Fibroblast of villous mesenchyme (primary cell): ENCODE data around the gene CRMP1. TPM values are rescaled to one million over a fixed set of nuclear protein-coding genes. Genes with fewer than 3 reads are reported as not detected.

Source experiments
- DNase-seq: peaks from one replicate; pipeline ENCODE4 v3.0.0-alpha.2; 2010; ENCODE audit warnings: low read depth
- H3K4me3 ChIP-seq: 2 replicates; pipeline ENCODE4 v1.5.1; 2011; ENCODE audit warnings: low read depth, mild to moderate bottlenecking, low read length
- total RNA-seq: library from RNA; depleted of rRNA; stranded (reverse); fragments of >200 nt; gene quantifications from 2 replicates; pipeline ENCODE4 v1.2.3, GENCODE V29; 2012
- TF ChIP-seq, protein P1 (sequence below): IDR thresholded peaks from 2 replicates; pipeline ENCODE4 v1.5.1; 2012; ENCODE audit warnings: low read depth, mild to moderate bottlenecking, low read length; ENCODE audit not compliant: insufficient read depth

The CRMP1 gene
- total RNA-seq, 1 donor: under 0.01 TPM

DNA sequence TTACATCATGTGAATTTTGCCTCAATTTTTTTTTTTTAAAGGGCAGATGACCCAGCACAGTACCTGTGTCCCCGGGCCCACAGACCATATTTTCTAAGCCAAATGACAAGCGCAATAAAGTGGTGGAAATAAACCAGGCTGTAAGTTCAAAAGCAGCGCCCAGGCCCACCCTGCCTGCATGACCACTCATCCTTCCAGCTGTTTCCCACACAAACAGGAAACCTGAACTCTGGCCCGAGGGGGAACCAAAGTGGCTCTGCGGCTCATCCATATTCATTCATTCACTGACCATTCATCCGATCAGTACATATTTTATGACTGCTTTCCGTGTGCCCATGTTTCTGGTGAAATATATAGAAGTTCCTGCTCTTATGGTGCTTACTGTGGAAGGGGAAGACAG is 33.7 kb upstream of the CRMP1 start:
- DNase-seq: no peak
- TF ChIP-seq, protein P1, sequence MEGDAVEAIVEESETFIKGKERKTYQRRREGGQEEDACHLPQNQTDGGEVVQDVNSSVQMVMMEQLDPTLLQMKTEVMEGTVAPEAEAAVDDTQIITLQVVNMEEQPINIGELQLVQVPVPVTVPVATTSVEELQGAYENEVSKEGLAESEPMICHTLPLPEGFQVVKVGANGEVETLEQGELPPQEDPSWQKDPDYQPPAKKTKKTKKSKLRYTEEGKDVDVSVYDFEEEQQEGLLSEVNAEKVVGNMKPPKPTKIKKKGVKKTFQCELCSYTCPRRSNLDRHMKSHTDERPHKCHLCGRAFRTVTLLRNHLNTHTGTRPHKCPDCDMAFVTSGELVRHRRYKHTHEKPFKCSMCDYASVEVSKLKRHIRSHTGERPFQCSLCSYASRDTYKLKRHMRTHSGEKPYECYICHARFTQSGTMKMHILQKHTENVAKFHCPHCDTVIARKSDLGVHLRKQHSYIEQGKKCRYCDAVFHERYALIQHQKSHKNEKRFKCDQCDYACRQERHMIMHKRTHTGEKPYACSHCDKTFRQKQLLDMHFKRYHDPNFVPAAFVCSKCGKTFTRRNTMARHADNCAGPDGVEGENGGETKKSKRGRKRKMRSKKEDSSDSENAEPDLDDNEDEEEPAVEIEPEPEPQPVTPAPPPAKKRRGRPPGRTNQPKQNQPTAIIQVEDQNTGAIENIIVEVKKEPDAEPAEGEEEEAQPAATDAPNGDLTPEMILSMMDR: no peak
- no peak overlapping the region for H3K4me3 ChIP-seq

DNA sequence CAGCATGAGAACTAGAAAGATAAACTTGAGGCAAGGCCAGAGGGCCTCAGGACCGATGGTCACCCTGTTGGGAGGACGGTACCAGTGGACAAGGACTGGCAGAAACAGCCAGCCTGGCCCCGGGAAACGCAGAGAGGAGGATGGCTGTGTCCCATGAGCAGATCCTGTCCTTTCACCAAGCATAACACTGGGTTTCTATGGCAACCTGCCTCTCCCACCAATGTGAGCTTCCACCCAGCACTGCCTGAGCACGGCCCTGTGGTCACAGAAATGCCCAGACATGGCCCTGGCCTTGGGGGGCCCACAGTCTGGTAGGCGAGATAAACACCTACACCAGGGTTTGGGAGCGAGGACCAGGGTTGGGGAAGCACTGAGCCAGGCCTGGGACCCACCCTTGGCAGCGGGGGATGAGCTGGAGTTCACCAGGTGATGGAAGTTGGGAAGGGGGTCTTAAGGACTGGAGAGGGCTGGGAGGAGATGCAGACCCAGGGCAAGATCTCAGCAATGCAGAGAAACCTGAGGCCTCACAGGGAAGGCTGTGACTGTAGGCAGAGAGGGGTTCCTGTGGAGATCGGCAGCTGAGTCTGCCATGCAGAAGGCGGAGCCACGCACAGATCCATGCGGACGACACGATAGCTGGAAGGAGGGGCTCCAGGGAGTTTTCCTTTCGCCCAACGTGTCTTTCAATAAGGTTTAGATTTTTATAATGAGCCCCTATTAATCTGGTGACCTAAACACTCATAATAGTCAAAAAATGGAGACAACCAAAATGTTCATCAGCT is 32.7 kb upstream of the CRMP1 start:
- no peak overlapping the region for H3K4me3 ChIP-seq
- TF ChIP-seq, protein P1: no peak
- DNase-seq: no peak

DNA sequence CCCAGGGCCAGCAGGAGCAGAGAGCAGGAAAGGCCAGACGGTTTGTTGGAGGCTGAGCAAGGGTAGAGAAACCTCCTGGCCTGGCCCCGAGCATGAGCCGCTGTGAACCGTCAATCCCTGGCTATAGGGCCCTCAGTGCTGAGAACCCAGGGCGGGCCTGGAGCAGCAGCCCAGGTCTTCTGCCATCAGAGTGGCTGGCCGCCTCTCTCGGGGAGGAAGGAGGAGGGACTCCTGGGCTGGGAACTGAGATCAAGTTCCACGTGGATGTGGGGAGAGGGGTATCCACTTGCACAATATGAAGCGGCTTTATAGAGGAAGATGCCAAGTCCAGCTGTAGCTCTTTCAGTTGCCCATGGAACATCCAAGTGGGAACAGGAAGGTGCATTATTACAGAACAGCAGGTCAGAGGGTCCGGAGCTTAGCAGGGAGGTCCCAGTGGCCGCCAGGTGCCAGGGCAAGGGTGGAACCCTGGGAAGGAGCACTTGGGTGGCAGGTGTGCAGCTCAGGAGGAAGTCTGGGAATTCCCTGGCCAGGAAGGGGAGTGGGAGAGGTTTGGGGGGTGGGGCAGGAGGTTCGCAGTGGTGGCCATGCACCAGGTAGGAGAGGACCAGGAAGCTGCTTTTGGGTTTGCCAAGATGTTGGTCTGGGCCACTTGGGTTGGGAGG is 31.7 kb upstream of the CRMP1 start:
- TF ChIP-seq, protein P1: no peak
- DNase-seq: no peak
- H3K4me3 ChIP-seq: no peak overlapping the region

DNA sequence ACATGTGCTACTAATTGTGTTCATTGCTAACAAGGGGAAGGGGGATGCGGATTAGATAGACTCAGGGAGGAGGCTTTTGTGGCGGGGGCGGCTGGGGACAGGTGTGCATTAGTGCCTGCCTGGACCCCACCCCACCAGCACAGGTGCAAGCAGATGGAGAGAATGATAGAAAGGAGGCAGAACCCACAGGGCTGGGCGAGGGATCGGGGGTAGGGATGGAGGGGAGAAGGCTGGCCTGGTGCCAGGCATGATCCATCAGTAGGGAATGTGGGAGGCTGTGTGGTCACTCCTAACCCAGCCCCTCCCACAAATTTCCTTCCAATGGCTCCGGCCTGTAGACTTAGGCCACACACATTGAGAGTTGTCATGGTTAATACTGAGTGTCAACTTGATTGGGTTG is 30.5 kb upstream of the CRMP1 start:
- TF ChIP-seq, protein P1: no peak
- DNase-seq: no peak
- no peak overlapping the region for H3K4me3 ChIP-seq

DNA sequence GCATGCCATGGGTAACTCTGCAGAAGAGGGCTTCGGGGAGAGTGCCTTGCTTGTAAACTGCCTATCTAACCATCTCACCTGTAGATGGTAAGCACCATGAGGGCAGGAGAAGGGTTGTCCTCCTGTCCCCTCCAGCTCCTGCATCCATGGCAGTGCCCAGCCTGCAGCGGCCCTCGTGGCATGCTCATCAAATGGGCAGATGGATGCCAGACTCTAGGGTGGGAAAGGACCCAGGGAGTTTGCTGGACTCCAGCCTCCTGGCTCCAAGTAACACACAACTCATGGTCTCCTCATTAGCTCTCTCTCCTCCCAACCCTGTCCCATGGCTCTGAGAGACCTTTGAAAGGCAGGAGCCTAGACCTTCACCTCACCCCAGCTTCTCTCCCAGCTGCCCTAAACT is 29.7 kb upstream of the CRMP1 start:
- DNase-seq: no peak
- no peak overlapping the region for H3K4me3 ChIP-seq
- TF ChIP-seq, protein P1: no peak

DNA sequence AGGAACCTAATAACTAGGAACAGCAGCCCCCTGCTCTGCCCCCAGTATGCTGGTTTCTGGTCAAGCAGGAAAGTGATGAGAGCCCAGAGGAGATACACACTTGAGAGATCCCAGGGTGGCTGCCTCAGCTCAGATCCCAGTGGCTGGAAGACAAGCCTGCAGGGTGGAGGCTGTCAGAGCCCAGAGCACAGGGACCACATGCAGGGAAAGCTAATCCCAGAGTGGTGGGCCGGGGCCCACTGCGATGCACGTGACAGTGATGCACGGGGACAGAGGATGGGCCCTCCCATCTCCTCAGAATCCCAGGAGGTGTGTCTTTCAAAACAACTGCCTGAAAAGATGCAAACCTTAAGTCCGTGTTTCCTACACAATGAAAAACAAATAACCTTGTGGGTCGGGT is 29.1 kb upstream of the CRMP1 start:
- TF ChIP-seq, protein P1: no peak
- no peak for DNase-seq

More for the DNA sequence above, 29.1 kb upstream of the CRMP1 start:
- no peak overlapping the region for H3K4me3 ChIP-seq
